Measurements from ENCODE around the gene HDAC4.

HDAC4 gene

GRCh38 chr2:239004274-239005015 is 396.4 kb downstream of the HDAC4 start:
- Histone ChIP-seq H4K20me1 (ENCODE audit: low read depth, low read length) (no peaks in the 10 kb centered on the region), H3F3A (ENCODE audit: insufficient read depth) (no peaks in the 10 kb centered on the region), H3K27me3 (ENCODE audit: low read length) (no peaks in the 10 kb centered on the region), H3K27ac (ENCODE audit: low read depth, low read length) (no peak overlapping the region), H3K9ac (ENCODE audit: low read length) (no peak overlapping the region), H2AFZ (ENCODE audit: low read depth, low read length, severe bottlenecking) (no peak overlapping the region), H3K9me3 (ENCODE audit: insufficient read depth, low read length) (no peaks in the 10 kb centered on the region), H3K4me3 (ENCODE audit: insufficient read depth, low read length, poor library complexity, severe bottlenecking) (no peak overlapping the region), H3K9me2 (replicated peaks; ENCODE audit: insufficient read depth, low read length) (no peaks in the 10 kb centered on the region), H3K79me2 (ENCODE audit: insufficient read depth, low read length) (no peaks in the 10 kb centered on the region), H3K4me2 (ENCODE audit: low read depth, low read length, poor library complexity, severe bottlenecking) (no peak overlapping the region), H3K36me3 (ENCODE audit: low read length) (no peaks in the 10 kb centered on the region)
- TF ChIP-seq CTCF (IDR thresholded peaks at IDR 0.05; ENCODE audit: insufficient read depth, low read length, poor library complexity, severe bottlenecking) (no peak), EZH2phosphoT487 (conservative IDR thresholded peaks at IDR 0.05; ENCODE audit: low read length) (no peak)

GRCh38 chr2:239003624-239004273 is 397.1 kb downstream of the HDAC4 start:
- H3K4me2 ChIP-seq (ENCODE audit: low read depth, low read length, poor library complexity, severe bottlenecking): no peak overlapping the region
- H3K27me3 ChIP-seq (ENCODE audit: low read length): no peaks in the 10 kb centered on the region
- H3K36me3 ChIP-seq (ENCODE audit: low read length): no peaks in the 10 kb centered on the region
- no peaks in the 10 kb centered on the region for H4K20me1 ChIP-seq (ENCODE audit: low read depth, low read length)
- TF ChIP-seq CTCF (IDR thresholded peaks at IDR 0.05; ENCODE audit: insufficient read depth, low read length, poor library complexity, severe bottlenecking): no peak
- no peaks in the 10 kb centered on the region for H3K9me2 ChIP-seq (replicated peaks; ENCODE audit: insufficient read depth, low read length)
- no peaks in the 10 kb centered on the region for H3F3A ChIP-seq (ENCODE audit: insufficient read depth)
- no peak overlapping the region for H2AFZ ChIP-seq (ENCODE audit: low read depth, low read length, severe bottlenecking)
- H3K9ac ChIP-seq (ENCODE audit: low read length): no peak overlapping the region
- H3K4me3 ChIP-seq (ENCODE audit: insufficient read depth, low read length, poor library complexity, severe bottlenecking): no peak overlapping the region
- H3K9me3 ChIP-seq (ENCODE audit: insufficient read depth, low read length): no peaks in the 10 kb centered on the region
- H3K27ac ChIP-seq (ENCODE audit: low read depth, low read length): no peak overlapping the region
- H3K79me2 ChIP-seq (ENCODE audit: insufficient read depth, low read length): no peaks in the 10 kb centered on the region

GRCh38 chr2:239002954-239003623 is 397.7 kb downstream of the HDAC4 start:
- Histone ChIP-seq H3K9me2 (replicated peaks; ENCODE audit: insufficient read depth, low read length) (no peaks in the 10 kb centered on the region), H3K36me3 (ENCODE audit: low read length) (no peaks in the 10 kb centered on the region), H2AFZ (ENCODE audit: low read depth, low read length, severe bottlenecking) (no peak overlapping the region), H3K9me3 (ENCODE audit: insufficient read depth, low read length) (no peaks in the 10 kb centered on the region), H3K27ac (ENCODE audit: low read depth, low read length) (no peak overlapping the region), H3K4me3 (ENCODE audit: insufficient read depth, low read length, poor library complexity, severe bottlenecking) (no peak overlapping the region), H3K79me2 (ENCODE audit: insufficient read depth, low read length) (no peaks in the 10 kb centered on the region), H3K27me3 (ENCODE audit: low read length) (no peaks in the 10 kb centered on the region), H3K9ac (ENCODE audit: low read length) (no peak overlapping the region), H4K20me1 (ENCODE audit: low read depth, low read length) (no peaks in the 10 kb centered on the region), H3F3A (ENCODE audit: insufficient read depth) (no peaks in the 10 kb centered on the region), H3K4me2 (ENCODE audit: low read depth, low read length, poor library complexity, severe bottlenecking) (no peak overlapping the region)
- TF ChIP-seq EZH2phosphoT487 (conservative IDR thresholded peaks at IDR 0.05; ENCODE audit: low read length) (no peak), CTCF (IDR thresholded peaks at IDR 0.05; ENCODE audit: insufficient read depth, low read length, poor library complexity, severe bottlenecking) (no peak)
